Measurements from ENCODE around the gene E2F3.
"Not testable (repeated sequence)": the region's sequence is repeated elsewhere in the genome, so short reads cannot be mapped to it uniquely, and the experiment has no call there.

The E2F3 gene

DNA sequence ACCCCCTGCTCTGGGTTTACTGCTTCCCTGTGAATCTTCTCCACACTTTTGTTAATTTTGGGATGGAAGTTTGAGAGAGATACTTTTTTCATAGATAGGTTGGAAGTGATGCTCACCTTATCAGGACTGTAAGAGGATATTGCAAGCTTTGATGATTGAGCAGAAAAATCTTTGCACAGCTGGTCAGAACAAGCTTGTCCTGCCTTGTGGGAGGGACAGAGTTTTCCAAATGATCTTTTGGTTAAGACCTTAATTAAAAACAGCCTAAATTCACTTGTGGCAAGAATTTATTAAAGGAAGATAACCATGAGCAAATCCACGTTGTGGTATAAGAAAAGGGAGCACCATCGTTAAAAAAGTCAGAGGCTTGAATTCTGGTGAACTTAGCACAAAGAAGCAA lies 32.2 kb downstream of the E2F3 start:
- DNase-seq (ENCODE audit: low read depth in 2 of 2) = no peak

GRCh38 chr6:20434766-20435165 lies 33.1 kb downstream of the E2F3 start:
- DNase-seq (ENCODE audit: low read depth in 2 of 2) = no peak

DNA sequence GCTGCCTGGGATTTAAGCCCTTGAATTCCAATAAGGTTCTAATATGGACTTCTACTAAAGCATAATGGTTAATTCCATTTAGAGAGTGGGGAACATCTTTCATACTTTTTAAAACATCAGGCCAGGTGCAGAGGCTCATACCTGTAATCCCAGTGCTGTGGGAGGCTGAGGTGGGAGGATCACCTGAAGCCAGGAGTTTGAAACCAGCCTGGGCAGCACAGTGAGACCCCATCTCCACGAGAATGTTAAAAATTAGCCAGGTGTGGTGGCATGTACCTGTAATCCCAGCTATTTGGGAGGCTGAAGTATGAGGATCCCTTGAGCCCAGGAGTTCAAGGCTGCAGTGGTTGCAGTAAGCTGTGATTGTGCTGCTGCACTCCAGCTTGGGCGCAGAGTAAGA lies 35.0 kb downstream of the E2F3 start:
- no peak for DNase-seq (ENCODE audit: low read depth in 2 of 2)

GRCh38 chr6:20437639-20438038 lies 36.0 kb downstream of the E2F3 start:
- no peak for DNase-seq (ENCODE audit: low read depth in 2 of 2)

DNA sequence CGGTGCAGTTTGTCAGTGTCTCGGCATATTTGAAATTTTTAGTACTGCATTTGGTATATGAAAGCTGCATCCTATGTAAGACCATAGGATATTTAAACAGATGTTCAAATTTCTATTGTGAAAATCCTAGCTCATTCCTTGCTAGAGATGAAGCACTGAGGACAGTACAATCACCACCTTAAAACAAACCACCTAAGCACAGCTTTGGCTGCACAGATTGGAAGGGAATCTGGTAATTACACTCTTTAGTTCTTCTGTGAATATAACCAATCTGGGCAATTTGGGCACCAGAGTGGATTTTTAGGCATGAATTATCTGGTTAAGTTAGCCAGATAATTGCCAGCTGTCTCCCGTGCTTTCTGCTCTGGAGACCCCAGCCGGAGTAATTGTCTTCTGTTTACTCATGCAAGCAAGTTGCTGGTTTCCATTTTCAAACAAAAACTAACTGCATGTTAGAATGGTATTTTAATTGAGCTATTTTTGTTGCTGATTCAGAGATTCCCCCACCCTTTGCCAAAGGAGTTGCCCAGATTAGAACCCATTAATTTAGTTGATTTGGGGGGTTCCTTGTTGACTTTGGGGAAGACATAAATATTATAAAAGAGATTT lies 36.9 kb downstream of the E2F3 start:
- DNase-seq (ENCODE audit: low read depth in 2 of 2) = no peak

DNA sequence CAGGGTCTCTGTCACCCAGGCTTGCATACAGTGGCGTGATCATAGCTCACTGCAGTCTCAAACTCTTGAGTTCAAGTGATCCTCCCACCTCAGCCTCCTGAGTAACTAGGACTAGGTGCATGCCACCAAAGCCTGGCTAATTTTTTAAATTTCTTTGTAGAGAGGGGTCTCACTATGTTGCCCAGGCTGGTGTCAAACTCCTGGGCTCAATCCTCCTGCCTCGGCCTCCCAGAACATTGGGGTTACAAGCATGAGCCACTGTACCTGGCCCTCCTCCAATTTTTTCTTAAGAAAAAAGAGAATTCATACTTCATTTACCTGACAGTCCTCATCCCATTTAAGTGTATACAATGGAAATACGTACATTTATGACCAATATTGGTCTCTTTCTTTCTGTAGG lies 37.9 kb downstream of the E2F3 start:
- no peak for DNase-seq (ENCODE audit: low read depth in 2 of 2)

GRCh38 chr6:20440296-20440695 lies 38.6 kb downstream of the E2F3 start:
- DNase-seq (ENCODE audit: low read depth in 2 of 2) = no peak

GRCh38 chr6:20441236-20441635 lies 39.6 kb downstream of the E2F3 start:
- DNase-seq (ENCODE audit: low read depth in 2 of 2) = no peak

DNA sequence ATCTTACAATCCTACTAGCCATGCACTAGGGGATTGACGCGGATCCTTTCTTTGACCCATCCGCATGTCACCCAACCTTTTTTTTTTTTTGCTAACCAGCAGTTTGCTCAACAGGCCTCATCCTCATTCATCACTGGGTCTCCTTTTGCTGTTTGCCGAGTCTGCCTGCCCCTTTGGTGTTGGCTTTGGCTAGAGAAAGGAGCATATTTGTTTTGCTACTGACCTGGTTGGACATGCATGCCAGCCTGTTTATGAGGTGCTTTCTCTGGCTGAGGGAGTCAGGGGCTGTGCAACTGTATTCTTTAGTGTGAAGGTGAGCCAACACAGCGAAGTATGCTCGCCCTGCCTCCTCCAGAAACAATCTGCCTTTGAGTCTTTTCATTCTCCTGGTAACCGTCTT lies 40.2 kb downstream of the E2F3 start:
- DNase-seq (ENCODE audit: low read depth in 2 of 2) = no peak

GRCh38 chr6:20444786-20445271 lies 43.1 kb downstream of the E2F3 start:
- no peak for DNase-seq (ENCODE audit: low read depth in 2 of 2)

- no peak for DNase-seq (ENCODE audit: low read depth in 2 of 2)
Observed at GRCh38 chr6:20447157-20447556, 45.5 kb downstream of the E2F3 start.

GRCh38 chr6:20447581-20448132 lies 46.0 kb downstream of the E2F3 start:
- no peak for DNase-seq (ENCODE audit: low read depth in 2 of 2)

- DNase-seq (ENCODE audit: low read depth in 2 of 2) = no peak
Observed at GRCh38 chr6:20448828-20449227, 47.1 kb downstream of the E2F3 start.

- no peak for DNase-seq (ENCODE audit: low read depth in 2 of 2)
Observed at GRCh38 chr6:20454204-20454824, 52.6 kb downstream of the E2F3 start.

DNA sequence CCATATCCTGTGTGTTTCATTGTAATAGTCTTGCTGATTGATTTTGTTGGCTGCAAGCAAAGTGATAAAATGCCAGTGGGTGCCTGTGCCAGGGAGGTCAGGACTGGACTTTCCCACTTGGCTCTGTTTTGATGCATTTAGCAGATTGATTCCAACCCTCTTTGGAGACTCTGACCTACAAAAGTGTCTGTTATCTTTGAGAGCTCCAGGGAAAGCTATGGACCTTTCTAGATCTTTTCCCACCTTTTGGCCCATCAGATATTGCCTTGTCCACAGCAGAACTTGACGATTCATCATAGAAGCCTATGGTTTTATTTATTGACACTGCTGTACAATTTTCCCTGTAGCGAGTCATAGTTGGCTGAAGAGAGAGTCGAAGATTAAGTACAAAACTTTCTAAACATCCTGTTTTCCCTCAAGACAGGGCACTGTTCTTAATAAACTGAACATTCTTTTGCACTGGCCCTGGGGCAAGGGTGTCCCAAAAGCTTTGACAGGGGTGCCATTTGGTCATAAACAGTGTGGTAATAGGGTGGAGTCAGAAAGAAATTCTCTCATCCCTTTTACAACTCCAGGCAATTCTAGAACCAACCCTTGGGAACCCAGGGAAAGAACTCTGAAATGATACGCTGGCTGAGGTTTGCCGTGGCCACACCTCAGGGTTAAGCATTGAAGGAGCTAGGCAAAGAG lies 53.7 kb downstream of the E2F3 start:
- no peak for DNase-seq (ENCODE audit: low read depth in 2 of 2)

DNA sequence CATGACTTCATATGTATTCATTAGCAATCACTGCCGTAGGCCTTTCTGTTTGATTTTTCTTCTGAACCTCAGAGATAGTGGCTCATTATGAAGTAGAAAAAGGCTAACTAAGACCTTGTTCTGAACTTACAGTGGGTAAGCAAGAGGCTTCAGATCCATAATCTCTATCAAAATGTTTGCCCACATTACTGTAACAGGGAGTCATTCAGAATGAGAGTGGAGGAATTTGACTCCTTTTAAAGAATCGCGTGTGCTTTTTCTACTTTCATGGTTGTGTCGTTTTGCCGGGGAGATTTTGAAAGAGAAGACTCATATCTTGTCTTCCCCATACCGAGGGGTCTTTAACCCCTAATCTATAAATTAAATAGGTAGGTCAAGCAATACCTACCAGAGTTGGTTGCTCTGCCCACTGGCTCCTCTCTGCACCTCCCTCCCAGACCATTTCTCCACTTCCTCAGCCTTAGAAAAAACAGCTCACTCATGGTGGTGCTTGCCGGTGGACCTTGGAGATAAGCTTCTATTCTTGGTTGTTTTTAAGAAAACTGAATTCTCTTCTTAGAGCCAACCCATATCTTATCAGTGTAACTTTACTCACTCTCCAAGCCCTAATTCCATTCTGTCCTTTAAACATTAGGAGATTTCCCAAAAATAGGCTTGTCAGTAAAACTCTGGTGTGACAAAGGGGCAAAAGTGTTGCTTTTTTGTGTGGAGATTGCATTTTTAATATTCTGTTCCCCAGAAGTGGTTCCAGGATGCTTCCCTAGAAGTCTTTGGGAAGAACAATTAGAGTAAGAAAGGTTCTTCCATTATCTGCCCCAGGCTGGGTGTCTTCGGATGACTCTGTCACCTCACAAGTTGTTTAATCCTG lies 56.6 kb downstream of the E2F3 start:
- no peak for DNase-seq (ENCODE audit: low read depth in 2 of 2)

- no peak for DNase-seq (ENCODE audit: low read depth in 2 of 2)
Observed at GRCh38 chr6:20459682-20460081, 58.0 kb downstream of the E2F3 start.

DNA sequence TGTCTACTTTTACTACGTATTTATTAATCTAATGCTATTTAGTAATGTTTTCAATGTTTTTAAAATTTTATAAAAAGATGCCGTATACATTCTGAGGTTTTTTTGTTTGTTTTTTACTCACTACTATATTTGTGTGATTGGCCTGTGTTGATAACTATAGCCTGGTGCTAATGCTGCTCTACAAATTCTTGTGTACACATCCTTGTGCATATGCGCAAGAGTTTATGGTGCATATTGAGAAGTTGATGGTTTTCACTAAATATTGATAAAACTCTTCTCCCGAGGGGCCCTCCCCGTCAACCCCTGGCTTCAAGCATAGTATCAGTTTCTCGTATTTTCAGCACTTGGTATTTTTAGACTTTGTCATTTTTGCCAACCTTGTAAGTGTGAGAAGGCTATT lies 59.9 kb downstream of the E2F3 start:
- DNase-seq (ENCODE audit: low read depth in 2 of 2) = no peak

DNA sequence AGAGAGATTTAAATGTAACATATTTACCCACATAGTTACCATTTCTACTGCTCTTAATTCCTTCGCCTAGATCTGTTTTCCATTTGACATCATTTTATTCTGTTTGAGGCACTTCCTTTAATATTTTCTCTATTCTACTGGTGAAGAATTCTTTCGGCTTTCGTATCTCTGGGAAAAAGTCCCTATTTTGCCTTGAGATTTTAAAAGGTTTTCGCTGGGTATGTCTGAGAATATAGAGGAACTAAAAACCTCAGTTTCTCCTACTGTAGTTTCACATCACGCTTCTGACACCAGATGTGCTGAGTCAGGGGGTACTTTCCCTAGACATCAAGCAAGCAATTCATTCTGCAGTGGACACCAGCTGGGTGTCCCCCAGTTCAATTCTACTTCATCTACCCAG lies 61.7 kb downstream of the E2F3 start:
- no peak for DNase-seq (ENCODE audit: low read depth in 2 of 2)

- no peak for DNase-seq (ENCODE audit: low read depth in 2 of 2)
Observed at GRCh38 chr6:20464041-20464440, 62.4 kb downstream of the E2F3 start.

- DNase-seq (ENCODE audit: low read depth in 2 of 2) = no peak
Observed at GRCh38 chr6:20464847-20465246, 63.2 kb downstream of the E2F3 start.

DNA sequence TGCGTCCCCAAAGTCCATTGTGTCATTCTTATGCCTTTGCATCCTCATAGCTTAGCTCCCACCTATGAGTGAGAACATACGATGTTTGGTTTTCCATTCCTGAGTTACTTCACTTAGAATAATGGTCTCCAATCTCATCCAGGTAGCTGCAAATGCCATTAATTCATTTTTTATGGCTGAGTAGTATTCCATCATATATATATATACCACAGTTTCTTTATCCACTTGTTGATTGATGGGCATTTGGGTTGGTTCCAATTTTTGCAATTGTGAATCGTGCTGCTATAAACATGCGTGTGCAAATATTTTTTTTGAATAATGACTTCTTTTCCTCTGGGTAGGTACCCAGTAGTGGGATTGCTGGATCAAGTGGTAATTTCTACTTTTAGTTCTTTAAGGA lies 63.9 kb downstream of the E2F3 start:
- DNase-seq (ENCODE audit: low read depth in 2 of 2) = not testable (repeated sequence)

All from stimulated activated CD4-positive, alpha-beta T cell treated with anti-CD3 and anti-CD28 coated beads, Interleukin-15, amount 100 ng/mL, for 48 hours (primary cell).